G401.6 (cell line): ENCODE results near the gene CCDC183.
"Not testable (repeated sequence)": the region's sequence is repeated elsewhere in the genome, so short reads cannot be mapped to it uniquely, and the experiment has no call there.

Experiments used
- FAIRE-seq: peaks from 2 replicates; lab custom pipeline; 2012; peaks lifted over from hg19 to GRCh38; lab: Jason Lieb, UNC

CCDC183 gene

GRCh38 chr9:136760834-136761544 lies 35.1 kb upstream of the CCDC183 start:
- FAIRE-seq, result peak; percentile 90

GRCh38 chr9:136761545-136761981 lies 34.6 kb upstream of the CCDC183 start:
- no peak for FAIRE-seq

- FAIRE-seq, result no peak
Observed at GRCh38 chr9:136762221-136762691, 33.9 kb upstream of the CCDC183 start.

- no peak for FAIRE-seq
Observed at GRCh38 chr9:136762915-136763648, 33.1 kb upstream of the CCDC183 start.

- FAIRE-seq, result no peak
Observed at GRCh38 chr9:136763649-136764035, 32.5 kb upstream of the CCDC183 start.

GRCh38 chr9:136764301-136764891 lies 31.7 kb upstream of the CCDC183 start, which contains the start of gene LCN15:
Gene LCN15 (minus strand): TSS chr9:136764518. CDS start chr9:136764488, 30 bp downstream.
- FAIRE-seq, result no peak

GRCh38 chr9:136765041-136765440 lies 31.1 kb upstream of the CCDC183 start:
- no peak for FAIRE-seq

GRCh38 chr9:136765745-136766409 lies 30.3 kb upstream of the CCDC183 start:
- not testable (repeated sequence) for FAIRE-seq

- FAIRE-seq, result not testable (repeated sequence)
Observed at GRCh38 chr9:136766410-136767120, 29.6 kb upstream of the CCDC183 start.

GRCh38 chr9:136769710-136770191 lies 26.4 kb upstream of the CCDC183 start:
- FAIRE-seq, result no peak

GRCh38 chr9:136771907-136772415 lies 24.2 kb upstream of the CCDC183 start:
- no peak for FAIRE-seq

- no peak for FAIRE-seq
Observed at GRCh38 chr9:136773386-136774044, 22.6 kb upstream of the CCDC183 start.

- no peak for FAIRE-seq
Observed at GRCh38 chr9:136774416-136775045, 21.6 kb upstream of the CCDC183 start.

- no peak for FAIRE-seq
Observed at GRCh38 chr9:136775191-136775590, 20.9 kb upstream of the CCDC183 start.

- FAIRE-seq, result no peak
Observed at GRCh38 chr9:136776947-136777346, 19.2 kb upstream of the CCDC183 start.

- no peak for FAIRE-seq
Observed at GRCh38 chr9:136777359-136777758, 18.8 kb upstream of the CCDC183 start.

GRCh38 chr9:136779808-136780207 lies 16.3 kb upstream of the CCDC183 start:
- FAIRE-seq, result no peak

- FAIRE-seq, result no peak
Observed at GRCh38 chr9:136782452-136782851, 13.7 kb upstream of the CCDC183 start.

GRCh38 chr9:136784249-136784996 lies 11.7 kb upstream of the CCDC183 start:
- peak; percentile 70 for FAIRE-seq

- no peak for FAIRE-seq
Observed at GRCh38 chr9:136784997-136785361, 11.2 kb upstream of the CCDC183 start.
